Erythroblast (primary cell): ENCODE data around the gene LZIC.

Source experiments
- GATA1 ChIP-seq: IDR thresholded peaks from 2 replicates; pipeline ENCODE4 v1.6.1; 2011; ENCODE audit warnings: low read depth, mild to moderate bottlenecking, control low read depth, low read length, moderate library complexity
- POLR2A ChIP-seq: IDR thresholded peaks from 2 replicates; pipeline ENCODE4 v1.6.1; 2011; ENCODE audit warnings: mild to moderate bottlenecking, low read length

- TF ChIP-seq POLR2A (no peak), GATA1 (no peak)
Measured at GRCh38 chr1:9882296-9882944, 60.8 kb downstream of the LZIC start.
